HG03045 (cell line): Measurements from ENCODE around the gene PARP1.

Source experiments
- ATAC-seq: cut with Tn5 transposase; IDR thresholded peaks from one replicate; pipeline ENCODE4 v1.9.1; 2021; ENCODE audit warnings: mild to moderate bottlenecking, moderate library complexity; ENCODE audit not compliant: unreplicated experiment

Gene PARP1

GRCh38 chr1:226384040-226384439, 23.9 kb downstream of the PARP1 start:
- no peak for ATAC-seq

GRCh38 chr1:226382030-226382429, 25.9 kb downstream of the PARP1 start:
- no peak for ATAC-seq

DNA sequence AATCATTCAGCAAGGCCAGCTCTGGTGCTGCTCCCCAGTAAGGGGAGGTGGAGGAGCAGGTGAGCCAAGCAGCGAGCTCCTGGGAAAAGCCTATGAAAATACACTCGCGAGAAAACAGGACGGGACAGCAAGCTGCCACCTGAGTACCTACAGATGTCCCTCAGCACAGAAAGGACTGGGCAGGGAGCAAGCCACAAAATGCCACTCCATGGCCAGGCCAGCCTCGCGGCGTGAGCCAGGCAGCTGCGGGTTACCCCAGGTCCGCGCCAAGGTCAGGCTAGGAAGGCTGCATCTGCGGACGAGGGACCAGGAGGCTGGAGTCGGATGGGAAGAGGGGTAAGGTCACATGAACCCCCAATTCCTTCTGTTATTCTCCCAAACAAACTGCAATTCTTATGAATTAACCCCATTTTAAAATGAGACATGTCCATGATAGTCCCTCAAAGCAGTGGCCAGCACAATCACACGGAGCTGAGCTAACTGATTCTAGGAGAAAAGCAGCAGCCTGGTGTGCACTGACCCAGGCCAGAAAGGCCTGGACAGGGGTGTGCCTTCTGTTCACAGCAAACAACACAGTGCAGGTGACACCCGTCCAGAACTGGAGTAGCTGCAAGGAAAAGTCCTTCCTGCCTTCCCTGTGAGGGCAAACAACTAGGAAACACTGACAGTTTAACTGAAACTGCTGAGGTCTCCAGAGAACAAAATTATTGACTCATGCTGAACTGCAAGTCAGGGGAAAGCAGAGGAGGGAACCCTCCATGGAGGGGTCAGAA, 26.5 kb downstream of the PARP1 start:
- ATAC-seq: no peak

GRCh38 chr1:226378071-226378470, 29.8 kb downstream of the PARP1 start:
- no peak for ATAC-seq

DNA sequence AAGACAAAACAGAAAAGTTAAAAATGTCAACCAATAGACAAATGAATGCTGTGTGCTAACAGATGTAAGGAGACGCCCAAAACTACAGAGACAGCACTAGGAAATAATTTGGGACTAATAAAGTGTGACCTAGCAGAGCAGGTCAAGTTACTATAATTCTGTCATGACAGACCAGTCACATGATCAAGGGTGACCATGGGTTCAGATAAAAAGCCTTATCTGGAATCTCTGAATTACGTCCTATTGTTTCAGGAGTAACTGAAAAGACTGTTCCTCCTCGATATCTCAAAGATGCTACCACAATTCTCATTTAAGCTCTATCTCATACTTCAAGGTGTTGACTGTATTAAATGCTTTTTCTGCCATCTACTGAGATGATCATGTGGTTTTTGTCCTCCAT, 31.6 kb downstream of the PARP1 start:
- no peak for ATAC-seq

DNA sequence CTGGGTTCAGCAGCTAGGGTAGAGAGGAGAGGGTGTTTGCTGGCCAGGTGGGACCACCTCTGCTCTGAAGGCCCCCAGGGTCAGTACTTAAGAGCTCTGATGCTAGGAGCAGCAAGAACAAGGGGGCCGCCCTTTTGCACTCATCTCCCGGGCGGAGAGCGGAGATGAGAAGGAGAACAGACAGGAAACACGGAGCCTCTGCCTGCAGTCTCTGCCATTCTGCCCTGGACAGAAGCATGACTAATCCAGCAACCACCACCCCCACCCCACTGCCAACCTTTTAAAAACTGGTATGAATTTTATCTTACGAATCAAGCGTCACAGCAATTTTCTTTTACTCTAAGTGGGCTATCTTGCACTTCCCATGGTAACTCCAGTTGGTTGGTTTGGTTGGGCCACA, 34.5 kb downstream of the PARP1 start:
- no peak for ATAC-seq

- no peak for ATAC-seq
Measured at GRCh38 chr1:226372885-226373284, 35.0 kb downstream of the PARP1 start.

- ATAC-seq: no peak
Measured at GRCh38 chr1:226371866-226372490, 35.9 kb downstream of the PARP1 start.

DNA sequence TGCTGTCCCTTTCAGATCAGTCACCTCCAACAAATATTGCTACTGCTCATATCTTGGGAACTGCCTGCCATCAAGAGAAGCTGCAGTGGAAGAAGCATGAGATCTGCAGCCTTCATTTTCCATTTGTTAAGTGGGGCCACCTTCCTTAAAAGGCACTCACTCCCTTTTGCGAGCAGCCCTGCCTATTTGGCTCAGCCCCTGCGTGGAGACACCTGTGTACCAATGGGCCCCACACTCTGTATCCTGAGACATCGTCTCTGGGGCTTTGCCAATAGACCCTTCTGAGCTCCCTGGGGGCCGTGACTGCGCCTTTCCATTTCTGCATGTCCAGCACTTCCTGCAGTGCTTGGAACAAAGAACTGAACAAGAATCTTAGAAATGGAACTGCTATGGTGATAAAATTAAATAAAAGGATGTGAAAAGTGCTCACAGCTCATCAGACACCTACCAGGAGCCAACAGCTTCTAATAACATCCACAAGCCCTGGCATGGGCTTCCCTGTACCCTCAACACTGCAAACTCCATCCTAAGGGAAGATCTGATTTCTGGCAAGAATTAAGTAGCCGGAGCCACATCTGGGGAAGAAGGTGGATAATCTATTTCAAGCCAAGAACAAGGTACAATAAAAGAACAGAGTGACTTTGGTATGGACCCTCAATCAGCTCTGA, 36.7 kb downstream of the PARP1 start:
- ATAC-seq: no peak

- no peak for ATAC-seq
Measured at GRCh38 chr1:226370144-226370923, 37.6 kb downstream of the PARP1 start.

- no peak for ATAC-seq
Measured at GRCh38 chr1:226369110-226369509, 38.8 kb downstream of the PARP1 start.

GRCh38 chr1:226366290-226366689, 41.6 kb downstream of the PARP1 start:
- no peak for ATAC-seq

GRCh38 chr1:226365831-226366231, 42.1 kb downstream of the PARP1 start:
- ATAC-seq: no peak

DNA sequence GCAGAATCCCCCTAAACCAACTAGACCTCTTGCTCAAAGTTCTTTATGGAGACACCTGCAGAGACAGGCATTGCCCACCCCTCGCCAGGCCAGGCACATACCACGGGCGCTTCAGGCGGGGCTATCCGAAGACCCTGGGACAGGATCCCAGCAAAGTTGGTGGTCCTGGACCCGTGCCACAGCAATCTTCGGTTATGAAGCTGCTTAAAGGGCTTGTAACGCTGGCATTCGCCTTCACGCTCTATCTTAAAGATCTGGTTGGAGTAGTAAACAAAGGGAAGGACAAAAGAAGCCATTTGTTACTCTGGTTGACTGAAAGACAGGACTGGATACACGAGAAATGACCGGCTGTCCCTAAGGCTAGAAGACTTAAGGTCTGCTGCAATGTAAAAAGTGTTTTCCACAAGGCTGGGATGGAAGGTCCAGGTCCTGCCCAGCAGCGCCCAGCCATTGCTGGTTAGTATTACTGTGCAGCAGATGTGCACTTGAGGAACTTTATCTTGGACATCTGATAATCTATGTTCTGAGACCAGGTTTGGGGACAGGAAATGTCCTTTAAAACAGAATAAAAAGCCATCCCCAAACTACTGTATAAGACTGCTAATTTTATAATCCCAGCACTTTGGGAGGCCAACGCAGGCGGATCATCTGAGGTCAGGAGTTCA, 42.9 kb downstream of the PARP1 start:
- no peak for ATAC-seq

- no peak for ATAC-seq
Measured at GRCh38 chr1:226364514-226364899, 43.4 kb downstream of the PARP1 start.

- ATAC-seq: no peak
Measured at GRCh38 chr1:226363801-226364513, 43.9 kb downstream of the PARP1 start.

DNA sequence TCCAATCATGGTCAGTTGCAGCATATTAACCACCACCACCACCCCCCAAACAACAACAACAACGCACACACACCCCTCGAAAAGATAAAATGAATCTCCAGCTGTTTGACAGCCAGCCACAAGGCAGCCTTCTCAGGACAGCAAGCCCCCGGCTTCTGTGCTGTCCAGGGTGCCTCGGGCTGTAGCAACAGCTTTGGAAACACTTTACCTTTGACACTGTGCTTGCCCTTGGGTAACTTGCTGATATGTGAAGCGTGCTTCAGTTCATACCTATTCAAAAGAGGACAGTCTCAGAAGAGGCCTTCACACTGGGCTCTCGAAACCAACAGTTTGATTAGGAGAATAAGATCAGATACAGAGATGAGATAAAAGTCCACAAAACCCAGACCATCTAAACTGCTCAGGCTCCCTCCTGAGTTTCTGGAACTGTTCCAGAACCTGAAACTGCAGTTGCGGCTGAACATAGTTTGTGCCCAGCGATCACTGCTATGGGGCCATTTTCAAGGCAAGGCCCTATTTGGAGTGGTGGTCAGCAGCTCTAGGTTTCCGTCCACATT, 44.9 kb downstream of the PARP1 start:
- ATAC-seq: no peak

GRCh38 chr1:226362361-226362760, 45.5 kb downstream of the PARP1 start:
- ATAC-seq: no peak

GRCh38 chr1:226360106-226360746, 47.7 kb downstream of the PARP1 start:
- ATAC-seq: no peak
